CD4-positive, alpha-beta T cell (primary cell): Measurements from ENCODE around the gene PHF2. TPM values are rescaled to one million over a fixed set of nuclear protein-coding genes. Genes with fewer than 3 reads are reported as not detected.

Source experiments
- ATAC-seq: fragments of 200-7000 bp; cut with Tn5 transposase; one replicate; pipeline ENCODE4 v1.10.0; 2022; ENCODE audit warnings: mild to moderate bottlenecking; ENCODE audit not compliant: poor library complexity
- CTCF ChIA-PET: fragments of 350-600 bp; sonication (Branson Sonifier 250); formaldehyde crosslinking; loops from one replicate; lab custom pipeline; 2021; ENCODE audit warnings: antibody characterized with exemption, inconsistent platforms; lab: Charles Lee
- POLR2A ChIA-PET: fragments of 350-600 bp; sonication (Branson Sonifier 250); formaldehyde crosslinking; loops from one replicate; lab custom pipeline; 2021; ENCODE audit warnings: antibody characterized with exemption, inconsistent platforms; lab: Charles Lee
- DNase-seq, 14 experiments: peaks; one replicate each; pipeline ENCODE4 v3.0.0-alpha.2; 2013 to 2020; ENCODE audit warnings: mixed read lengths in 2 of 14
- H3K27ac ChIP-seq, 2 donors: one replicate each; pipeline versions ENCODE4 v1.5.1 to v1.7.0; 2013; ENCODE audit warnings: low read length in 2 of 2, low read depth in 1 of 2, mild to moderate bottlenecking in 1 of 2
- H3K27me3 ChIP-seq, 2 experiments: 1 replicate in 1 of 2; 2 replicates in 1 of 2; pipeline versions ENCODE4 v1.6.1 to v1.7.0; 2013; ENCODE audit warnings: low read length in 2 of 2, control low read depth in 1 of 2, mild to moderate bottlenecking in 1 of 2, moderate library complexity in 1 of 2; ENCODE audit not compliant: insufficient read depth in 2 of 2, control insufficient read depth in 1 of 2
- H3K36me3 ChIP-seq: one replicate; pipeline ENCODE4 v1.6.1; 2013; ENCODE audit warnings: low read length, control low read depth; ENCODE audit not compliant: insufficient read depth
- H3K4me1 ChIP-seq: one replicate; pipeline ENCODE4 v1.6.1; 2013; ENCODE audit warnings: low read length, control low read depth; ENCODE audit not compliant: insufficient read depth
- H3K4me3 ChIP-seq: one replicate; pipeline ENCODE4 v1.5.1; 2013; ENCODE audit warnings: mild to moderate bottlenecking, low read length, moderate library complexity
- H3K9me3 ChIP-seq, 2 experiments: 1 replicate in 1 of 2; 2 replicates in 1 of 2; pipeline versions ENCODE4 v1.6.1 to v1.7.0; 2013; ENCODE audit warnings: low read length in 2 of 2, mild to moderate bottlenecking in 2 of 2, control low read depth in 1 of 2, moderate library complexity in 1 of 2; ENCODE audit not compliant: control insufficient read depth in 1 of 2, insufficient read depth in 1 of 2
- H3K27ac Mint-ChIP-seq: one replicate; pipeline ENCODE4 v1.8.0; 2020; ENCODE audit warnings: mixed read lengths
- H3K27me3 Mint-ChIP-seq: one replicate; pipeline ENCODE4 v1.8.0; 2021; ENCODE audit warnings: mixed read lengths
- H3K36me3 Mint-ChIP-seq: one replicate; pipeline ENCODE4 v1.8.0; 2021; ENCODE audit warnings: low read depth, mixed read lengths
- H3K4me1 Mint-ChIP-seq: one replicate; pipeline ENCODE4 v1.8.0; 2021; ENCODE audit warnings: low read depth, mixed read lengths
- H3K4me3 Mint-ChIP-seq: one replicate; pipeline ENCODE4 v1.8.0; 2020; ENCODE audit warnings: mild to moderate bottlenecking, mixed read lengths
- H3K9me3 Mint-ChIP-seq: one replicate; pipeline ENCODE4 v1.8.0; 2020; ENCODE audit warnings: mixed read lengths
- CTCF ChIP-seq: fragments of 200-600 bp; IDR thresholded peaks from one replicate; pipeline ENCODE4 v1.8.0; 2022; ENCODE audit warnings: antibody characterized with exemption, mild to moderate bottlenecking
- intact Hi-C, 2 experiments: fragments of 100-400 bp; cut with DNase I in 1 of 2; cut with micrococcal nuclease in 1 of 2; formaldehyde crosslinking; loops; one replicate each; pipeline versions ENCODE4 v1.15.1 to v1.9.0; 2023 to 2025; cut with DNase I, micrococcal nuclease
- total RNA-seq, 174 experiments: library from RNA in 2 of 174; stranded (reverse) in 2 of 174; gene quantifications; one replicate each; pipeline ENCODE4 v1.2.3 and lab custom pipeline; 2021 to 2026

The PHF2 gene
- total RNA-seq, 2 experiments from 2014 or later: 27.3 to 28.8 TPM

GRCh38 chr9:93698140-93698908 is 121.9 kb downstream of the PHF2 start:
- Histone ChIP-seq H3K4me1 (no peaks in the 10 kb centered on the region), H3K36me3 (no peaks in the 10 kb centered on the region), H3K27ac (no peak overlapping the region), H3K9me3 (peaks cover 5 to 54% of the 10 kb centered on the region in 2 experiments), H3K4me3 (no peak overlapping the region), H3K27me3 (no peaks in the 10 kb centered on the region)
- intact Hi-C loops: no loop called here
- POLR2A ChIA-PET: no interaction called here
- no peak for ATAC-seq
- H3K27me3 Mint-ChIP-seq: peaks cover 10% of the 10 kb centered on the region
- no peaks in the 10 kb centered on the region for H3K36me3 Mint-ChIP-seq
- no peak overlapping the region for H3K27ac Mint-ChIP-seq
- DNase-seq: no peak
- no peak for TF ChIP-seq CTCF
- H3K9me3 Mint-ChIP-seq: peaks cover 6% of the 10 kb centered on the region
- no peaks in the 10 kb centered on the region for H3K4me1 Mint-ChIP-seq
- CTCF ChIA-PET: no interaction called here
- H3K4me3 Mint-ChIP-seq: no peak overlapping the region

DNA sequence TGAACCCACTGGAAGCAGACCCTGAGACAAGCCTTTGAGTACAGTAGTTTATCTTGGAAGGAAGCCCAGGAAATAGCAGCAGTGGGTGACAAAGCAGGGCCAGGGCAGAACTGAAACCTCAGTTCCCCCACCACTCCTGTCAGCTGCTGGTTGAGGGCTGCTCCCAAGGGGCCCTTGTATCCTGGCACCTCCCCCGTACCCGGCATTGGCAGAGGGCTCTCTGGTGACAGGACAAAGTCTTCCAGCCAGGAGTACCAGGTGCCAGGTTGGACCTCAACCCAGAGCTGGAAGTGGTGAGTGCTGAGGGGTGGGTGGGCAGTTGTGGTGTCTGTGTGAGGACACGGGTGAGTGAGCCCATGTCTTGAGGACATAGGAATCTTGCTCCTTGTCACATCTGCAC is 123.3 kb downstream of the PHF2 start:
- Histone ChIP-seq H3K9me3 (peaks cover 5 to 54% of the 10 kb centered on the region in 2 experiments), H3K4me1 (no peaks in the 10 kb centered on the region), H3K36me3 (no peaks in the 10 kb centered on the region), H3K27ac (no peak overlapping the region), H3K27me3 (no peaks in the 10 kb centered on the region), H3K4me3 (no peak overlapping the region)
- peaks cover 11% of the 10 kb centered on the region for H3K9me3 Mint-ChIP-seq
- no peak for TF ChIP-seq CTCF
- ATAC-seq (no peak), DNase-seq (no peak)
- ChIA-PET POLR2A (no interaction called here), CTCF (no interaction called here)
- H3K27me3 Mint-ChIP-seq: no peaks in the 10 kb centered on the region
- H3K27ac Mint-ChIP-seq: no peak overlapping the region
- H3K4me3 Mint-ChIP-seq: no peak overlapping the region
- intact Hi-C loops: no loop called here
- no peaks in the 10 kb centered on the region for H3K4me1 Mint-ChIP-seq
- H3K36me3 Mint-ChIP-seq: no peaks in the 10 kb centered on the region

GRCh38 chr9:93701494-93702218 is 125.3 kb downstream of the PHF2 start:
- TF ChIP-seq CTCF: no peak
- DNase-seq: no peak
- no peak overlapping the region for H3K4me3 ChIP-seq
- CTCF ChIA-PET: no interaction called here
- intact Hi-C loops: no loop called here
- H3K4me1 Mint-ChIP-seq: no peaks in the 10 kb centered on the region
- peaks cover 5 to 50% of the 10 kb centered on the region in 2 experiments for H3K9me3 ChIP-seq
- H3K4me1 ChIP-seq: no peaks in the 10 kb centered on the region
- H3K27me3 Mint-ChIP-seq: peaks cover 5% of the 10 kb centered on the region
- ATAC-seq: no peak
- H3K27ac Mint-ChIP-seq: no peak overlapping the region
- peaks cover 11% of the 10 kb centered on the region for H3K9me3 Mint-ChIP-seq
- H3K27me3 ChIP-seq: no peaks in the 10 kb centered on the region
- no peak overlapping the region for H3K27ac ChIP-seq
- H3K36me3 ChIP-seq: no peaks in the 10 kb centered on the region
- no peaks in the 10 kb centered on the region for H3K36me3 Mint-ChIP-seq
- no peak overlapping the region for H3K4me3 Mint-ChIP-seq
- POLR2A ChIA-PET: no interaction called here
